SK-N-SH treated with all-trans-retinoic acid at 6 μM for 48 hours (cell line): ENCODE measurements around the gene CFAP107.
A peak's percentile ranks its signal among the peaks of the same experiment; 100 is the strongest.
"Not testable (repeated sequence)": the region's sequence is repeated elsewhere in the genome, so short reads cannot be mapped to it uniquely, and the experiment has no call there.

Source experiments
- ATAC-seq: fragments of 200-7000 bp; cut with Tn5 transposase; 3 replicates; pipeline ENCODE4 v1.9.1; 2020; ENCODE audit warnings: mild to moderate bottlenecking, moderate library complexity
- CSDC2 ChIP-seq: fragments of 250-450 bp; sonication (Bioruptor Pico); IDR thresholded peaks from 2 replicates; pipeline ENCODE4 v1.5.0; 2020; ENCODE audit warnings: mild to moderate bottlenecking, moderate library complexity
- CSRNP3 ChIP-seq: fragments of 250-450 bp; sonication (Bioruptor Pico); IDR thresholded peaks from 2 replicates; pipeline ENCODE4 v1.5.1; 2021; ENCODE audit warnings: mild to moderate bottlenecking, moderate library complexity
- GLIS3 ChIP-seq: fragments of 250-450 bp; sonication (Bioruptor Pico); IDR thresholded peaks from 2 replicates; pipeline ENCODE4 v1.5.0; 2020; ENCODE audit warnings: mild to moderate bottlenecking, moderate library complexity
- ISL1 ChIP-seq: fragments of 250-450 bp; sonication (Bioruptor Pico); IDR thresholded peaks from 2 replicates; pipeline ENCODE4 v2.1.2; 2022; ENCODE audit warnings: mild to moderate bottlenecking, moderate library complexity
- OSR1 ChIP-seq: fragments of 250-450 bp; sonication (Bioruptor Pico); IDR thresholded peaks from 2 replicates; pipeline ENCODE4 v1.8.0; 2022; ENCODE audit warnings: moderate library complexity, mild to moderate bottlenecking, inconsistent platforms
- PATZ1 ChIP-seq: fragments of 250-450 bp; sonication (Bioruptor Pico); IDR thresholded peaks from 2 replicates; pipeline ENCODE4 v1.8.0; 2020; ENCODE audit warnings: mild to moderate bottlenecking, moderate library complexity, borderline replicate concordance
- PPARA ChIP-seq: fragments of 250-450 bp; sonication (Bioruptor Pico); IDR thresholded peaks from 2 replicates; pipeline ENCODE4 v1.5.0; 2020; ENCODE audit warnings: mild to moderate bottlenecking, borderline replicate concordance
- RARB ChIP-seq: fragments of 250-450 bp; sonication (Bioruptor Pico); IDR thresholded peaks from 2 replicates; pipeline ENCODE4 v1.8.0; 2021; ENCODE audit warnings: mild to moderate bottlenecking, moderate library complexity
- SNAI2 ChIP-seq: fragments of 250-450 bp; sonication (Bioruptor Pico); IDR thresholded peaks from 2 replicates; pipeline ENCODE4 v1.5.0; 2020; ENCODE audit warnings: mild to moderate bottlenecking, moderate library complexity
- TSHZ2 ChIP-seq: fragments of 250-450 bp; sonication (Bioruptor Pico); IDR thresholded peaks from 2 replicates; pipeline ENCODE4 v1.5.0; 2020; ENCODE audit warnings: mild to moderate bottlenecking, moderate library complexity
- ZC3H10 ChIP-seq: fragments of 250-450 bp; sonication (Bioruptor Pico); IDR thresholded peaks from 2 replicates; pipeline ENCODE4 v1.5.1; 2021; ENCODE audit warnings: mild to moderate bottlenecking, moderate library complexity
- ZFP30 ChIP-seq: fragments of 450-650 bp; formaldehyde crosslinking; IDR thresholded peaks from 2 replicates; pipeline ENCODE4 v1.5.0; 2022; ENCODE audit warnings: mild to moderate bottlenecking, moderate library complexity
- ZNF8 ChIP-seq: fragments of 450-650 bp; formaldehyde crosslinking; IDR thresholded peaks from 2 replicates; pipeline ENCODE4 v1.5.0; 2020; ENCODE audit warnings: mild to moderate bottlenecking, moderate library complexity

Gene CFAP107

GRCh38 chr1:12776801-12777557 lies 31.0 kb downstream of the CFAP107 start:
- no peak for TF ChIP-seq ZC3H10 (CRISPR knock-in tag)
- TF ChIP-seq ZNF8 (CRISPR knock-in tag) = no peak
- TF ChIP-seq ISL1 (CRISPR knock-in tag) = no peak
- ATAC-seq = no peak; the same call in 2 of the 3 replicates

GRCh38 chr1:12778061-12778460 lies 32.1 kb downstream of the CFAP107 start:
- ATAC-seq = no peak
- no peak for TF ChIP-seq PPARA (CRISPR knock-in tag)
- TF ChIP-seq TSHZ2 (CRISPR knock-in tag) = no peak
- no peak for TF ChIP-seq CSRNP3 (CRISPR knock-in tag)
- TF ChIP-seq PATZ1 (CRISPR knock-in tag) = no peak
- no peak for TF ChIP-seq SNAI2 (CRISPR knock-in tag)
- no peak for TF ChIP-seq GLIS3 (CRISPR knock-in tag)
- no peak for TF ChIP-seq CSDC2 (CRISPR knock-in tag)
- no peak for TF ChIP-seq ZC3H10 (CRISPR knock-in tag)
- no peak for TF ChIP-seq ZFP30 (CRISPR knock-in tag)
- no peak for TF ChIP-seq OSR1 (CRISPR knock-in tag)
- no peak for TF ChIP-seq RARB (CRISPR knock-in tag)

GRCh38 chr1:12778907-12779306 lies 32.9 kb downstream of the CFAP107 start:
- ATAC-seq = no peak
- TF ChIP-seq TSHZ2 (CRISPR knock-in tag) = no peak
- TF ChIP-seq, all 23 proteins: peak for 0

- not testable (repeated sequence) for ATAC-seq
Observed at GRCh38 chr1:12781488-12781887, 35.5 kb downstream of the CFAP107 start.

GRCh38 chr1:12783783-12784182 lies 37.8 kb downstream of the CFAP107 start:
- 0 out of 3 replicates have a peak, but pooled peaks have one; percentile 41 for ATAC-seq

- ATAC-seq = not testable (repeated sequence)
Observed at GRCh38 chr1:12784729-12785128, 38.7 kb downstream of the CFAP107 start.

GRCh38 chr1:12791097-12791496 lies 45.1 kb downstream of the CFAP107 start, which contains the start of gene PRAMEF1:
TSS of gene PRAMEF1 (plus strand) at chr1:12791397. CDS start at chr1:12793228, 1,831 bp downstream.
- not testable (repeated sequence) for ATAC-seq
